SU-DHL-6 (cell line): ENCODE data around the gene ARL13B.
"Not testable (repeated sequence)": the region's sequence is repeated elsewhere in the genome, so short reads cannot be mapped to it uniquely, and the experiment has no call there.

Source experiments
- H2AFZ ChIP-seq: fragments of 200-600 bp; sonication (generic); 2 replicates; pipeline ENCODE4 v1.6.1; 2014; ENCODE audit warnings: low read depth, mild to moderate bottlenecking, moderate library complexity, mixed read lengths, antibody characterized with exemption, low read length; ENCODE audit not compliant: severe bottlenecking
- H3F3A ChIP-seq: fragments of 200-600 bp; shearing (Covaris generic); 2 replicates; pipeline ENCODE4 v1.6.0; 2016; ENCODE audit warnings: antibody characterized with exemption, mild to moderate bottlenecking; ENCODE audit not compliant: insufficient read depth
- H3K27ac ChIP-seq: fragments of 200-600 bp; sonication (generic); 2 replicates; pipeline ENCODE4 v1.5.1; 2016; ENCODE audit warnings: low read depth, mild to moderate bottlenecking, low read length, moderate library complexity, mixed read lengths
- H3K27me3 ChIP-seq: fragments of 200-600 bp; sonication (generic), shearing (Covaris generic); 2 replicates; pipeline ENCODE4 v1.6.0; 2014; ENCODE audit warnings: mild to moderate bottlenecking, low read length
- H3K36me3 ChIP-seq: fragments of 200-600 bp; sonication (generic); 2 replicates; pipeline ENCODE4 v1.6.1; 2014; ENCODE audit warnings: mild to moderate bottlenecking, low read length, mixed read lengths
- H3K4me2 ChIP-seq: fragments of 300-600, 200-600 bp; shearing (Covaris generic), sonication (generic); 2 replicates; pipeline ENCODE4 v1.6.0; 2014; ENCODE audit warnings: low read length, low read depth, mild to moderate bottlenecking; ENCODE audit not compliant: poor library complexity, severe bottlenecking
- H3K4me3 ChIP-seq: fragments of 200-600 bp; sonication (generic); 2 replicates; pipeline ENCODE4 v1.5.1; 2014; ENCODE audit warnings: antibody characterized with exemption, low read length, mild to moderate bottlenecking, mixed read lengths; ENCODE audit not compliant: insufficient read depth, poor library complexity, severe bottlenecking
- H3K79me2 ChIP-seq: fragments of 200-600 bp; sonication (generic); 2 replicates; pipeline ENCODE4 v1.6.1; 2014; ENCODE audit warnings: mild to moderate bottlenecking, low read length, moderate library complexity; ENCODE audit not compliant: insufficient read depth
- H3K9ac ChIP-seq: fragments of 200-600 bp; sonication (generic); 2 replicates; pipeline ENCODE4 v1.7.0; 2014; ENCODE audit warnings: mild to moderate bottlenecking, low read length
- H3K9me2 ChIP-seq: fragments of 200-600 bp; sonication (generic); replicated peaks from 2 replicates; pipeline ENCODE4 v1.6.1; 2014; ENCODE audit warnings: low read length; ENCODE audit not compliant: insufficient read depth
- H3K9me3 ChIP-seq: fragments of 200-600 bp; sonication (generic); 2 replicates; pipeline ENCODE4 v1.6.1; 2014; ENCODE audit warnings: low read length, mixed read lengths; ENCODE audit not compliant: insufficient read depth
- H4K20me1 ChIP-seq: fragments of 200-600 bp; sonication (generic); 2 replicates; pipeline ENCODE4 v1.6.1; 2014; ENCODE audit warnings: low read depth, mild to moderate bottlenecking, antibody characterized with exemption, low read length, moderate library complexity, mixed read lengths
- EZH2phosphoT487 ChIP-seq: fragments of 200-600 bp; sonication (generic), shearing (Covaris generic); conservative IDR thresholded peaks from 2 replicates; pipeline ENCODE4 v1.6.1; 2018; ENCODE audit warnings: mild to moderate bottlenecking, antibody characterized with exemption, low read length, moderate library complexity, mixed read lengths
- TF ChIP-seq, protein P1 (sequence below): fragments of 200-600 bp; sonication (generic); IDR thresholded peaks from one replicate; pipeline ENCODE4 v1.5.1; 2017; ENCODE audit warnings: antibody characterized with exemption, mild to moderate bottlenecking, low read length, moderate library complexity; ENCODE audit not compliant: insufficient read depth, poor library complexity, severe bottlenecking

ARL13B gene

DNA sequence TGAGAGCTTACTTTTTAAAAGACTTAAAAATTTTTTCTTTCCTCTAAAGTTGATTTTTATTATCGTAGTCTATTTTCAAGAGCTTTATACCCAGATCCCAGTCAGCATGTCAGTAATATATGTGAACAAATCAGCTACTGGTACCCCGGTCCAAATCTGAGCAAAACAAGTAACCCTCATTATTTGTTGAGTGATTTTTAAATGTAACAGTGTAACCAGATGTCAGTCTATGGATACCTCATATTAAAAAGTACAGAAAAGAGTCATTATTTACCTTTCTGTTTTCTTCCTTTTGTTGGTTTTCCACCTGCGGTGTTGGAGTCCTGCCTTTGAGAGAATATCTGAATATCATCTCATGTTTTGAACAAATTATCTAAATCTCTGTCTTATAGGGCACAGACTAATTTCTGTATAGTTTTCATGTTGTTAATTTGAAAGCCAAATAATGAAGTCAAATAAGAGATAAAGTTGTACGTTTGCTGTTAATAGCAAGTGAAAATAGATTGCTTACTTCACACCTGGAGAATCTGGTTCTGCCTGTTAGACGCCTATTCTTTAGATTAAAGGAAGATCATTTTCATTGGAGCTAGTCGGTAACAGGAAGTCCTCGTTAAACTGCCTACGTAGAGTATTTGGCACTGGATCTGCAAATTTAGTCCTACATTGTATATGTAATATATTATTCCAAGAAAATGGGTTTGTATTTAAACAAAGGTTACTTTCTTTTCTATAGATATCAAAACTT lies 48.3 kb downstream of the ARL13B start, which contains the start of gene STX19:
STX19 (minus strand) TSS at position 505 of the 745 bp plus-strand sequence. CDS start 13,328 bp downstream, outside the sequence.
- no peak within 1 kb of the TSS for H3K4me3 ChIP-seq
- H3K4me2 ChIP-seq = no peak within 1 kb of the TSS
- H2AFZ ChIP-seq = no peak within 1 kb of the TSS
- no peaks in the 10 kb centered on the region for H4K20me1 ChIP-seq
- TF ChIP-seq, protein P1, sequence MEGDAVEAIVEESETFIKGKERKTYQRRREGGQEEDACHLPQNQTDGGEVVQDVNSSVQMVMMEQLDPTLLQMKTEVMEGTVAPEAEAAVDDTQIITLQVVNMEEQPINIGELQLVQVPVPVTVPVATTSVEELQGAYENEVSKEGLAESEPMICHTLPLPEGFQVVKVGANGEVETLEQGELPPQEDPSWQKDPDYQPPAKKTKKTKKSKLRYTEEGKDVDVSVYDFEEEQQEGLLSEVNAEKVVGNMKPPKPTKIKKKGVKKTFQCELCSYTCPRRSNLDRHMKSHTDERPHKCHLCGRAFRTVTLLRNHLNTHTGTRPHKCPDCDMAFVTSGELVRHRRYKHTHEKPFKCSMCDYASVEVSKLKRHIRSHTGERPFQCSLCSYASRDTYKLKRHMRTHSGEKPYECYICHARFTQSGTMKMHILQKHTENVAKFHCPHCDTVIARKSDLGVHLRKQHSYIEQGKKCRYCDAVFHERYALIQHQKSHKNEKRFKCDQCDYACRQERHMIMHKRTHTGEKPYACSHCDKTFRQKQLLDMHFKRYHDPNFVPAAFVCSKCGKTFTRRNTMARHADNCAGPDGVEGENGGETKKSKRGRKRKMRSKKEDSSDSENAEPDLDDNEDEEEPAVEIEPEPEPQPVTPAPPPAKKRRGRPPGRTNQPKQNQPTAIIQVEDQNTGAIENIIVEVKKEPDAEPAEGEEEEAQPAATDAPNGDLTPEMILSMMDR = no peak
- no peak for TF ChIP-seq EZH2phosphoT487
- H3K9ac ChIP-seq = no peak within 1 kb of the TSS
- H3K36me3 ChIP-seq = no peaks in the 10 kb centered on the region
- H3K9me3 ChIP-seq = no peaks in the 10 kb centered on the region
- no peaks in the 10 kb centered on the region for H3K27me3 ChIP-seq
- no peaks in the 10 kb centered on the region for H3K9me2 ChIP-seq
- no peaks in the 10 kb centered on the region; the same call in 1 of the 2 replicates for H3F3A ChIP-seq
- no peak within 1 kb of the TSS for H3K27ac ChIP-seq
- H3K79me2 ChIP-seq = no peaks in the 10 kb centered on the region

DNA sequence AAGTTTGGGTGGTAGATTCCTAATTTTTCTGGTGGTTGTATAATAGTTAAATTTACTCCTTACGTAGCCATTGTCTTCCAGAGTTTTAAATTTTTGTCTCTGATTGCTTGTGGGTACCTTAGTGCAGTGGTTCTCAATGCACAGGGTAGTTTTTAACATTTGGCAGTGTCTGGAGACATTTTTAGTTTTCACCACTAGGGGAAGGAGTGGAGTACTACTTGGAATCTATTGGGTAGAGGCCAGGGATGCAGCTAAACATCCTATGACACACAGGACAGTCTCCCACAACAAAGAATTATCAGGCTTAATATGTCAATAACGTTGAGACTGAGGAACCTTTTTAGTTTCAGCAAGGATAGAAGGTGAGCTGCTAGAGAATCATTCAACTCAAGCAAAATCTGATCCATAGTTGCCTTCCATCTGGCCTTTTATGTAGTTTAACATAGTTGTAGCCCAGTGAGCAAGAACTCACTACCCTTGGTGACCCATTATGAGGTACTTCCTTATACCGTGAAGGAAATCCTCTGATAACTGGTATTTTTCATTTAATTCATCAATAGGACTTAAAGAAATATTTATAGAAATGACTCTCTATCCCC lies 57.1 kb downstream of the ARL13B start:
- H2AFZ ChIP-seq = no peak overlapping the region
- no peak overlapping the region for H3K4me2 ChIP-seq
- TF ChIP-seq, protein P1 = peak; percentile 30
- TF ChIP-seq EZH2phosphoT487 = no peak
- peaks cover 2% of the 10 kb centered on the region; the same call in 1 of the 2 replicates for H3K36me3 ChIP-seq
- no peaks in the 10 kb centered on the region for H3K9me3 ChIP-seq
- no peaks in the 10 kb centered on the region for H3K27me3 ChIP-seq
- H3K79me2 ChIP-seq = no peaks in the 10 kb centered on the region
- H3K4me3 ChIP-seq = no peak overlapping the region
- no peak overlapping the region for H3K9ac ChIP-seq
- H3K27ac ChIP-seq = no peak overlapping the region
- H3F3A ChIP-seq = no peaks in the 10 kb centered on the region
- H3K9me2 ChIP-seq = no peaks in the 10 kb centered on the region
- H4K20me1 ChIP-seq = no peaks in the 10 kb centered on the region

DNA sequence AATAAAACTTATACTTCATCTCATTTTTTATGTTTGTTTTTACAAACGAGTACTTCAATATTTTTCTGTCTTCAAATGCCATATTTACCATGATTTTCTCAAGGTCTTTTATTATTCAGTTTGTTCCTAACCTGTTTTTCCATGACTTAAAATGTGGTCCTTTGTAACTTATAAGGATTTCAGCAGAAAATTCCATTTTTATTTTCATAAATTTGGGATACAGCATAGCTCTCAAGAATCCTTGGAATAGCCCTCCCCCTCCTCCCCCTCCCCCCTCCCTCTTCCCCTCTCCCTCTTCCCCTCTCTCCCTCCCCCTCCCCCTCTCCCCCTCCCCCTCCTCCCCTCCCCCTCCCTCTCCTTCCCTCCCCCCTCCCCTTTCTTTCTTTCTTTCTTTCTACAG lies 63.3 kb downstream of the ARL13B start:
- Histone ChIP-seq H3K9me2 (no peaks in the 10 kb centered on the region), H3K4me3 (no peak overlapping the region), H2AFZ (no peak overlapping the region), H3K9me3 (no peaks in the 10 kb centered on the region), H3K79me2 (no peaks in the 10 kb centered on the region), H3F3A (peaks cover 5% of the 10 kb centered on the region; the same call in 1 of the 2 replicates), H3K9ac (no peak overlapping the region), H3K36me3 (peaks cover 2% of the 10 kb centered on the region; the same call in 1 of the 2 replicates), H3K27me3 (no peaks in the 10 kb centered on the region), H3K4me2 (no peak overlapping the region), H4K20me1 (no peaks in the 10 kb centered on the region), H3K27ac (no peak overlapping the region)
- no peak for TF ChIP-seq EZH2phosphoT487
- TF ChIP-seq, protein P1 = no peak

DNA sequence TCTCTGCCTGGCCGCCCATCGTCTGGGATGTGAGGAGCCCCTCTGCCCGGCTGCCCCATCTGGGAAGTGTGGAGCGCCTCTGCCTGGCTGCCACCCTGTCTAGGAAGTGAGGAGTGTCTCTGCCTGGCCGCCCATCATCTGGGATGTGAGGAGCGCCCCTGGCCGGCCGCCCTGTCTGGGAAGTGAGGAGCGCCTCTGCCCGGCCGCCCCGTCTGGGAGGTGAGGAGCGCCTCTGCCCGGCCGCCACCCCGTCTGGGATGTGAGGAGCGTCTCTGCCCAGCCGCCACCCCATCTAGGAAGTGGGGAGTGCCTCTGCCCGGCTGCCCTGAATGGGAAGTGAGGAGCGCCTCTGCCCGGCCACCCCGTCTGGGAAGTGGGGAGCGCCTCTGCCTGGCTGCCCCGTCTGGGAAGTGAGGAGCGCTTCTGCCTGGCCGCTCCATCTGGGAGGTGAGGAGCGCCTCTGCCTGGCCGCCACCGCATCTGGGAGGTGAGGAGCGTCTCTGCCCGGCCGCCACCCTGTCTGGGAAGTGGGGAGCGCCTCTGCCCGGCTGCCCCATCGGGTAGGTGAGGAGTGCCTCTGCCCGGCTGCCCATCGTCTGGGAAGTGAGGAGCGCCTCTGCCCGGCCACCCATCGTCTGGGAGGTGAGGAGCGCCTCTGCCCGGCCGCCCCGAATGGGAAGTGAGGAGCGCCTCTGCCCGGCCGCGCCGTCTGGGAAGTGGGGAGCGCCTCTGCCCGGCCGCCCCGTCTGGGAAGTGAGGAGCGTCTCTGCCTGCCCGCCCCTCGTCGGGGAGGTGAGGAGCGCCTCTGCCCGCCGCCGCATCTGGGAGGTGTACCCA lies 64.4 kb downstream of the ARL13B start:
- not testable (repeated sequence) for H3K9me2 ChIP-seq, H3K9me3 ChIP-seq, H3K4me2 ChIP-seq, H3K79me2 ChIP-seq, H3K27ac ChIP-seq, H3K4me3 ChIP-seq, H4K20me1 ChIP-seq, H2AFZ ChIP-seq, H3K27me3 ChIP-seq, H3K9ac ChIP-seq, H3K36me3 ChIP-seq, H3F3A ChIP-seq
